ENCODE measurements around the gene LAMC2. TPM values are rescaled to one million over a fixed set of nuclear protein-coding genes. Genes with fewer than 3 reads are reported as not detected.

The LAMC2 gene
- total and polyA plus RNA-seq, 2 of the 8 experiments (the other 6 are each of a cell fraction or from before 2014, with no cell fraction given), result 4.6 to 12.9 TPM

DNA sequence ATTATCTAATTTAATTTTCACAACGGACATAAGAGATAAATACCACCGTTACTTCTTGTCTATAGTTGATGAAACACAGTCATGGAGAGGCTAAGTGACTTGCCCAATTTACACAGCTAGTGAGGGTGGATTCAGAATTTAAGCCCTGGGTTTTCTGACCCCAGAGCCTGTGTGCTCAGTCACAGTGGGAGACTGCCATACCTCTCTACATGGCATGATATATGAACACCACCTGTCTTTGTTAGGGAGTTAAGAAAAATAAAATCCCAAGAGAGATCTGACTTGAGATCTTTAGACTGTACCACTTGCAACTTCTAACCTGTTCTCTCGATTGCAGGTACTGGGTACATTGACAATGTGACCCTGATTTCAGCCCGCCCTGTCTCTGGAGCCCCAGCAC lies 40.3 kb downstream of the LAMC2 start (continued):
- TF ChIP-seq, protein P1, sequence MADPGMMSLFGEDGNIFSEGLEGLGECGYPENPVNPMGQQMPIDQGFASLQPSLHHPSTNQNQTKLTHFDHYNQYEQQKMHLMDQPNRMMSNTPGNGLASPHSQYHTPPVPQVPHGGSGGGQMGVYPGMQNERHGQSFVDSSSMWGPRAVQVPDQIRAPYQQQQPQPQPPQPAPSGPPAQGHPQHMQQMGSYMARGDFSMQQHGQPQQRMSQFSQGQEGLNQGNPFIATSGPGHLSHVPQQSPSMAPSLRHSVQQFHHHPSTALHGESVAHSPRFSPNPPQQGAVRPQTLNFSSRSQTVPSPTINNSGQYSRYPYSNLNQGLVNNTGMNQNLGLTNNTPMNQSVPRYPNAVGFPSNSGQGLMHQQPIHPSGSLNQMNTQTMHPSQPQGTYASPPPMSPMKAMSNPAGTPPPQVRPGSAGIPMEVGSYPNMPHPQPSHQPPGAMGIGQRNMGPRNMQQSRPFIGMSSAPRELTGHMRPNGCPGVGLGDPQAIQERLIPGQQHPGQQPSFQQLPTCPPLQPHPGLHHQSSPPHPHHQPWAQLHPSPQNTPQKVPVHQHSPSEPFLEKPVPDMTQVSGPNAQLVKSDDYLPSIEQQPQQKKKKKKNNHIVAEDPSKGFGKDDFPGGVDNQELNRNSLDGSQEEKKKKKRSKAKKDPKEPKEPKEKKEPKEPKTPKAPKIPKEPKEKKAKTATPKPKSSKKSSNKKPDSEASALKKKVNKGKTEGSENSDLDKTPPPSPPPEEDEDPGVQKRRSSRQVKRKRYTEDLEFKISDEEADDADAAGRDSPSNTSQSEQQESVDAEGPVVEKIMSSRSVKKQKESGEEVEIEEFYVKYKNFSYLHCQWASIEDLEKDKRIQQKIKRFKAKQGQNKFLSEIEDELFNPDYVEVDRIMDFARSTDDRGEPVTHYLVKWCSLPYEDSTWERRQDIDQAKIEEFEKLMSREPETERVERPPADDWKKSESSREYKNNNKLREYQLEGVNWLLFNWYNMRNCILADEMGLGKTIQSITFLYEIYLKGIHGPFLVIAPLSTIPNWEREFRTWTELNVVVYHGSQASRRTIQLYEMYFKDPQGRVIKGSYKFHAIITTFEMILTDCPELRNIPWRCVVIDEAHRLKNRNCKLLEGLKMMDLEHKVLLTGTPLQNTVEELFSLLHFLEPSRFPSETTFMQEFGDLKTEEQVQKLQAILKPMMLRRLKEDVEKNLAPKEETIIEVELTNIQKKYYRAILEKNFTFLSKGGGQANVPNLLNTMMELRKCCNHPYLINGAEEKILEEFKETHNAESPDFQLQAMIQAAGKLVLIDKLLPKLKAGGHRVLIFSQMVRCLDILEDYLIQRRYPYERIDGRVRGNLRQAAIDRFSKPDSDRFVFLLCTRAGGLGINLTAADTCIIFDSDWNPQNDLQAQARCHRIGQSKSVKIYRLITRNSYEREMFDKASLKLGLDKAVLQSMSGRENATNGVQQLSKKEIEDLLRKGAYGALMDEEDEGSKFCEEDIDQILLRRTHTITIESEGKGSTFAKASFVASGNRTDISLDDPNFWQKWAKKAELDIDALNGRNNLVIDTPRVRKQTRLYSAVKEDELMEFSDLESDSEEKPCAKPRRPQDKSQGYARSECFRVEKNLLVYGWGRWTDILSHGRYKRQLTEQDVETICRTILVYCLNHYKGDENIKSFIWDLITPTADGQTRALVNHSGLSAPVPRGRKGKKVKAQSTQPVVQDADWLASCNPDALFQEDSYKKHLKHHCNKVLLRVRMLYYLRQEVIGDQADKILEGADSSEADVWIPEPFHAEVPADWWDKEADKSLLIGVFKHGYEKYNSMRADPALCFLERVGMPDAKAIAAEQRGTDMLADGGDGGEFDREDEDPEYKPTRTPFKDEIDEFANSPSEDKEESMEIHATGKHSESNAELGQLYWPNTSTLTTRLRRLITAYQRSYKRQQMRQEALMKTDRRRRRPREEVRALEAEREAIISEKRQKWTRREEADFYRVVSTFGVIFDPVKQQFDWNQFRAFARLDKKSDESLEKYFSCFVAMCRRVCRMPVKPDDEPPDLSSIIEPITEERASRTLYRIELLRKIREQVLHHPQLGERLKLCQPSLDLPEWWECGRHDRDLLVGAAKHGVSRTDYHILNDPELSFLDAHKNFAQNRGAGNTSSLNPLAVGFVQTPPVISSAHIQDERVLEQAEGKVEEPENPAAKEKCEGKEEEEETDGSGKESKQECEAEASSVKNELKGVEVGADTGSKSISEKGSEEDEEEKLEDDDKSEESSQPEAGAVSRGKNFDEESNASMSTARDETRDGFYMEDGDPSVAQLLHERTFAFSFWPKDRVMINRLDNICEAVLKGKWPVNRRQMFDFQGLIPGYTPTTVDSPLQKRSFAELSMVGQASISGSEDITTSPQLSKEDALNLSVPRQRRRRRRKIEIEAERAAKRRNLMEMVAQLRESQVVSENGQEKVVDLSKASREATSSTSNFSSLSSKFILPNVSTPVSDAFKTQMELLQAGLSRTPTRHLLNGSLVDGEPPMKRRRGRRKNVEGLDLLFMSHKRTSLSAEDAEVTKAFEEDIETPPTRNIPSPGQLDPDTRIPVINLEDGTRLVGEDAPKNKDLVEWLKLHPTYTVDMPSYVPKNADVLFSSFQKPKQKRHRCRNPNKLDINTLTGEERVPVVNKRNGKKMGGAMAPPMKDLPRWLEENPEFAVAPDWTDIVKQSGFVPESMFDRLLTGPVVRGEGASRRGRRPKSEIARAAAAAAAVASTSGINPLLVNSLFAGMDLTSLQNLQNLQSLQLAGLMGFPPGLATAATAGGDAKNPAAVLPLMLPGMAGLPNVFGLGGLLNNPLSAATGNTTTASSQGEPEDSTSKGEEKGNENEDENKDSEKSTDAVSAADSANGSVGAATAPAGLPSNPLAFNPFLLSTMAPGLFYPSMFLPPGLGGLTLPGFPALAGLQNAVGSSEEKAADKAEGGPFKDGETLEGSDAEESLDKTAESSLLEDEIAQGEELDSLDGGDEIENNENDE (IDR thresholded peaks at IDR 0.05; ENCODE audit: insufficient replicate concordance, low read length), result no peak
- TF ChIP-seq, protein P2, sequence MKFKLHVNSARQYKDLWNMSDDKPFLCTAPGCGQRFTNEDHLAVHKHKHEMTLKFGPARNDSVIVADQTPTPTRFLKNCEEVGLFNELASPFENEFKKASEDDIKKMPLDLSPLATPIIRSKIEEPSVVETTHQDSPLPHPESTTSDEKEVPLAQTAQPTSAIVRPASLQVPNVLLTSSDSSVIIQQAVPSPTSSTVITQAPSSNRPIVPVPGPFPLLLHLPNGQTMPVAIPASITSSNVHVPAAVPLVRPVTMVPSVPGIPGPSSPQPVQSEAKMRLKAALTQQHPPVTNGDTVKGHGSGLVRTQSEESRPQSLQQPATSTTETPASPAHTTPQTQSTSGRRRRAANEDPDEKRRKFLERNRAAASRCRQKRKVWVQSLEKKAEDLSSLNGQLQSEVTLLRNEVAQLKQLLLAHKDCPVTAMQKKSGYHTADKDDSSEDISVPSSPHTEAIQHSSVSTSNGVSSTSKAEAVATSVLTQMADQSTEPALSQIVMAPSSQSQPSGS (IDR thresholded peaks at IDR 0.05; ENCODE audit: low read length), result no peak
- TF ChIP-seq JUN (IDR thresholded peaks at IDR 0.05; ENCODE audit: low read depth, low read length), result no peak
- no peak for TF ChIP-seq MAFK (IDR thresholded peaks at IDR 0.05; ENCODE audit: low read depth, low read length)
- TF ChIP-seq POLR2A (IDR thresholded peaks at IDR 0.05; ENCODE audit: control extremely low read depth in 1 of 2, low read depth in 2 of 2, low read length in 2 of 2), result no peak
- no peak for TF ChIP-seq TAF7 (optimal IDR thresholded peaks at IDR 0.05; ENCODE audit: borderline replicate concordance, low read depth, low read length)
- no peak for TF ChIP-seq SRF (IDR thresholded peaks at IDR 0.05; ENCODE audit: low read depth, low read length)
- no peak for TF ChIP-seq POU5F1 (IDR thresholded peaks at IDR 0.05; ENCODE audit: low read depth, low read length)
- no peak for TF ChIP-seq HDAC2 (IDR thresholded peaks at IDR 0.05; ENCODE audit: borderline replicate concordance in 1 of 2, low read depth in 2 of 2, low read length in 2 of 2)
